Spleen (tissue), 11 donors: Measurements from ENCODE around the gene EVI5. TPM values are rescaled to one million over a fixed set of nuclear protein-coding genes. Genes with fewer than 3 reads are reported as not detected.
A peak's percentile ranks its signal among the peaks of the same experiment; 100 is the strongest.

Source experiments
- DNase-seq: peaks from one replicate; pipeline ENCODE4 v3.0.0-alpha.2; 2020
- H3K27ac ChIP-seq, 8 donors: fragments of 200-600 bp; sonication (generic) in 7 of 8; 1 replicate in 4 of 8; 2 replicates in 4 of 8; pipeline versions ENCODE4 v1.5.0 to v1.8.0; 2016 to 2021; ENCODE audit warnings: inconsistent platforms in 4 of 8, mild to moderate bottlenecking in 4 of 8, moderate library complexity in 1 of 8
- H3K27me3 ChIP-seq, 7 donors: fragments of 200-600 bp; sonication (generic) in 6 of 7; replicated peaks in 1 of 7; 1 replicate in 4 of 7; 2 replicates in 3 of 7; pipeline versions ENCODE4 v1.5.0 to v1.8.0; 2016 to 2021; ENCODE audit warnings: inconsistent platforms in 3 of 7, mild to moderate bottlenecking in 1 of 7
- H3K36me3 ChIP-seq, 6 donors: fragments of 200-600 bp; sonication (generic) in 5 of 6; 1 replicate in 4 of 6; 2 replicates in 2 of 6; pipeline versions ENCODE4 v1.5.0 to v1.8.0; 2016 to 2021; ENCODE audit warnings: inconsistent platforms in 2 of 6
- H3K4me1 ChIP-seq, 6 donors: fragments of 200-600 bp; sonication (generic) in 5 of 6; 1 replicate in 3 of 6; 2 replicates in 3 of 6; pipeline versions ENCODE4 v1.5.0 to v1.8.0; 2016 to 2021; ENCODE audit warnings: inconsistent platforms in 3 of 6
- H3K4me3 ChIP-seq, 8 donors: fragments of 200-600 bp; sonication (generic) in 7 of 8; 1 replicate in 4 of 8; 2 replicates in 4 of 8; pipeline versions ENCODE4 v1.5.0 to v1.8.0; 2016 to 2021; ENCODE audit warnings: inconsistent platforms in 4 of 8, mild to moderate bottlenecking in 4 of 8, moderate library complexity in 2 of 8
- H3K9me3 ChIP-seq, 8 donors: fragments of 200-600 bp; sonication (generic) in 7 of 8; 1 replicate in 4 of 8; 2 replicates in 4 of 8; pipeline versions ENCODE4 v1.5.0 to v1.8.0; 2016 to 2021; ENCODE audit warnings: inconsistent platforms in 4 of 8
- POLR2A ChIP-seq, 3 donors: fragments of 450-650 bp; IDR thresholded peaks; one replicate each; pipeline ENCODE4 v1.5.1; 2017; ENCODE audit warnings: antibody characterized with exemption in 3 of 3, mild to moderate bottlenecking in 1 of 3
- POLR2AphosphoS5 ChIP-seq, 3 donors: sonication (generic); formaldehyde crosslinking; IDR thresholded peaks; one replicate each; pipeline ENCODE4 v1.5.1; 2017; ENCODE audit warnings: antibody characterized with exemption in 3 of 3
- WGBS, 5 donors: extraction: QIAGEN DNeasy Blood & Tissue Kit in 3 of 5; methylation state at CpG; one replicate each; pipeline versions ENCODE4 v1.1.5 to v1.1.7; 2013 to 2018; 5-methylcytosine and 5-hydroxymethylcytosine counted together
- intact Hi-C: fragments of 100-400 bp; cut with DNase I; formaldehyde crosslinking; loops from one replicate; pipeline ENCODE4 v1.15.0; 2023; ENCODE audit warnings: low total_unique reads
- polyA plus RNA-seq, 3 donors: library from polyadenylated mRNA; stranded (reverse); fragments of 200-250 nt; gene quantifications; one replicate each; pipeline ENCODE4 v1.2.1, GENCODE V29; 2013
- total RNA-seq, 7 donors: library from RNA; depleted of rRNA in 3 of 7; stranded (reverse); fragments of >200 nt in 3 of 7; fragmentation: NEBNext Ultra II Directional in 4 of 7; extraction: Animal tissue kit (Norgen Biotek cat#: 25700) in 4 of 7; gene quantifications; one replicate each; pipeline versions ENCODE4 v1.1.0 to v1.2.1, GENCODE V29; 2016 to 2021
- TF ChIP-seq, protein P1 (sequence below), 11 experiments: fragments of 200-600 bp in 7 of 11; fragments of 450-650 bp in 4 of 11; sonication (generic) in 4 of 11; IDR thresholded peaks in 8 of 11; conservative IDR thresholded peaks in 3 of 11; 1 replicate in 7 of 11; 2 replicates in 4 of 11; pipeline versions ENCODE4 v1.4.0 to v1.8.0; 2016 to 2021; ENCODE audit warnings: antibody characterized with exemption in 11 of 11, inconsistent platforms in 4 of 11, mild to moderate bottlenecking in 1 of 11
- donor health status: healthy with polysubstance abuse.
- donor health status: DM: no; HTN: no; CAD: no; lungs with moderate emphysema.
- donor health status: DM: no; HTN: no; CAD: no.
- donor health status: Bipolar disorder and iron deficiency.
- donor health status: healthy.
- donor health status: DM: no; HTN: no; CAD: no.
- donor health status: DM: yes; HTN: yes; CAD: no.

Gene EVI5
- total and polyA plus RNA-seq, 10 donors = 1.7 to 38.3 (median 27.0) TPM

DNA sequence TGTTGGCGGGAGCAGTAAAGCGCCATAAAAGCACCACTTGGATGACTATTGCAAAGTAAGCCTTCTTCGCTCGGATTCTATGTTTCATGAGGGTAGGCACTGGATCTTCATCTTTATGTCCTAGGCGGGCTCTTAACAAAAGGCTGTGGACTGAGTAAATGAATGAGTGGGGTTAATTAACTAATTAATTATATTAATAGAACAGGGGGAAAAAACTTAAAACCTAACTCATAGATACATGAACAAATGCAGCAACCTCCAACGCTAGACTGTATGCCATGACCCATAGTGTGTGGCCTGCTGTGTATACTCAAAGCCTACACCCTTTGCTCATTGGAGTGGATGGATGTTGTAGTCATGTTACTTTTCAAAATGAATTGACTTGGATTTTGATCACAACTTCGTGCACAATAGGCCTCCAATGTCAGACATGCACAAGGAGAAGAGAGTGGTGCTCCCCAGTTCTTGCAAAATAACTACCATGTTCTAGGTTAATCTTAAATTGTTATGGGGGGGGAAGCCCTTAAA, 297.8 kb downstream of the EVI5 start:
- Histone ChIP-seq H3K9me3 (no peaks in the 10 kb centered on the region), H3K27me3 (peaks cover 0 to 76% (median 46%) of the 10 kb centered on the region in 7 donors), H3K4me1 (peaks cover 29 to 62% (median 55%) of the 10 kb centered on the region in 6 donors), H3K36me3 (no peaks in the 10 kb centered on the region), H3K27ac (peak overlapping the region in 7 of 8 donors; percentile 81 to 94 (median 88)), H3K4me3 (peak overlapping the region; percentile 59 to 83 (median 74))
- 42 to 65% (median 48%) methylated on average over 7 of the region's 7 CpGs for WGBS, 5 donors
- TF ChIP-seq POLR2AphosphoS5 (IDR thresholded peaks at IDR 0.05) = no peak
- TF ChIP-seq, protein P1, sequence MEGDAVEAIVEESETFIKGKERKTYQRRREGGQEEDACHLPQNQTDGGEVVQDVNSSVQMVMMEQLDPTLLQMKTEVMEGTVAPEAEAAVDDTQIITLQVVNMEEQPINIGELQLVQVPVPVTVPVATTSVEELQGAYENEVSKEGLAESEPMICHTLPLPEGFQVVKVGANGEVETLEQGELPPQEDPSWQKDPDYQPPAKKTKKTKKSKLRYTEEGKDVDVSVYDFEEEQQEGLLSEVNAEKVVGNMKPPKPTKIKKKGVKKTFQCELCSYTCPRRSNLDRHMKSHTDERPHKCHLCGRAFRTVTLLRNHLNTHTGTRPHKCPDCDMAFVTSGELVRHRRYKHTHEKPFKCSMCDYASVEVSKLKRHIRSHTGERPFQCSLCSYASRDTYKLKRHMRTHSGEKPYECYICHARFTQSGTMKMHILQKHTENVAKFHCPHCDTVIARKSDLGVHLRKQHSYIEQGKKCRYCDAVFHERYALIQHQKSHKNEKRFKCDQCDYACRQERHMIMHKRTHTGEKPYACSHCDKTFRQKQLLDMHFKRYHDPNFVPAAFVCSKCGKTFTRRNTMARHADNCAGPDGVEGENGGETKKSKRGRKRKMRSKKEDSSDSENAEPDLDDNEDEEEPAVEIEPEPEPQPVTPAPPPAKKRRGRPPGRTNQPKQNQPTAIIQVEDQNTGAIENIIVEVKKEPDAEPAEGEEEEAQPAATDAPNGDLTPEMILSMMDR (IDR thresholded peaks at IDR 0.05 in 8 of 11, conservative IDR thresholded peaks at IDR 0.05 in 3 of 11) = no peak
- TF ChIP-seq POLR2A (IDR thresholded peaks at IDR 0.05) = no peak
- intact Hi-C loops = no loop called here
- DNase-seq = no peak

DNA sequence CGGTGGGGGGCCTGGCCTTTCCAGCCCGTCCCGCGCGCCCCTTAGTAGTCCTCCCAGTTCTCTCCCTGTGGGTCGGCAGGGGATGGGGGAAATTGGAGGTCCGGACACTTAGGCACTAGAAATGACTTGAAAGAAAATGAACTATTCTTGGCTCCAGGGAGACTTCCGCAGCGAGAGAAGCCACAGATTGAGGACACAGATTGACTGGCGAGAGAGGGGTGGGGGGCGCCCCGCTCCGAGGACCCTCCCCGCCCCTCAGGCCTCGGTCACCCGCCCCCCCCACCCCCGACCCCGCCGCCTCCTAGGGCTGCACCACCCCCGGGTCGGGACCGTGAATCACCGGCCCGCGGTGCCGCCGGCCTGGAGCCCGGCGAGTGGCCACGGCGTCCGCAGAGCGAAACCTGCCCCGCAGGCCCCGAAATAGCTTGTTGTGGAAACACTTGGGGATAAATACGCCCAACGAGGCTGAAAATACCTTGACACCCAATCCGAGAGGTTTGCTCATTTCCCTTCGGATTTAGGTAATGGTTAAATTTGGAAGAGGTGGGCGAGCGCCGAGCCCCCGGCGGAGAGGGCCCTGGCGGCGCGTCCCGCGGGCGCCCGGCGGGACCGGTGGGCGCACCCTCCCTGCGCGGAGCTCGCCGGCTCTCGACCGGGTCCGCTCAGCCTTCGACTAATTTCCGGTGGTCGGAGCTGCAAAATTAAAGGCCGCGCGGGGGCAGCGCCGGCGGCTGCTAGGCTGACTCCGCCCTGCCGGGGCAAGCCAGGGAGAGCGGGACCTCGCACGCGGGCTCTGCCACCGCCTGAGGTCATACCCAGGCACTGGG, 298.4 kb downstream of the EVI5 start, which contains the start of gene GFI1:
Gene GFI1 (minus strand): TSS at position 675 of the 827 bp plus-strand sequence. CDS start 3,438 bp downstream, outside the sequence.
- TF ChIP-seq POLR2AphosphoS5 (IDR thresholded peaks at IDR 0.05) = peak in 2 of 3 donors; percentile 48 to 67
- TF ChIP-seq, protein P1 (IDR thresholded peaks at IDR 0.05 in 8 of 11, conservative IDR thresholded peaks at IDR 0.05 in 3 of 11) = no peak
- H3K4me1 ChIP-seq = peaks cover 31 to 69% (median 60%) of the 10 kb centered on the region in 6 donors
- H3K36me3 ChIP-seq = peaks cover 0 to under 1% (median 0%) of the 10 kb centered on the region in 6 donors
- H3K9me3 ChIP-seq = no peaks in the 10 kb centered on the region
- WGBS, 5 donors = 0 to 1% (median 1%) methylated on average over 40 to 76 of the region's 77 CpGs
- peak; percentile 91 for DNase-seq
- peak within 1 kb of the TSS; percentile 59 to 83 (median 74) for H3K4me3 ChIP-seq
- peak within 1 kb of the TSS; percentile 32 to 94 (median 86) for H3K27ac ChIP-seq
- intact Hi-C loops = no loop called here
- peaks cover 0 to 82% (median 52%) of the 10 kb centered on the region in 7 donors for H3K27me3 ChIP-seq

DNA sequence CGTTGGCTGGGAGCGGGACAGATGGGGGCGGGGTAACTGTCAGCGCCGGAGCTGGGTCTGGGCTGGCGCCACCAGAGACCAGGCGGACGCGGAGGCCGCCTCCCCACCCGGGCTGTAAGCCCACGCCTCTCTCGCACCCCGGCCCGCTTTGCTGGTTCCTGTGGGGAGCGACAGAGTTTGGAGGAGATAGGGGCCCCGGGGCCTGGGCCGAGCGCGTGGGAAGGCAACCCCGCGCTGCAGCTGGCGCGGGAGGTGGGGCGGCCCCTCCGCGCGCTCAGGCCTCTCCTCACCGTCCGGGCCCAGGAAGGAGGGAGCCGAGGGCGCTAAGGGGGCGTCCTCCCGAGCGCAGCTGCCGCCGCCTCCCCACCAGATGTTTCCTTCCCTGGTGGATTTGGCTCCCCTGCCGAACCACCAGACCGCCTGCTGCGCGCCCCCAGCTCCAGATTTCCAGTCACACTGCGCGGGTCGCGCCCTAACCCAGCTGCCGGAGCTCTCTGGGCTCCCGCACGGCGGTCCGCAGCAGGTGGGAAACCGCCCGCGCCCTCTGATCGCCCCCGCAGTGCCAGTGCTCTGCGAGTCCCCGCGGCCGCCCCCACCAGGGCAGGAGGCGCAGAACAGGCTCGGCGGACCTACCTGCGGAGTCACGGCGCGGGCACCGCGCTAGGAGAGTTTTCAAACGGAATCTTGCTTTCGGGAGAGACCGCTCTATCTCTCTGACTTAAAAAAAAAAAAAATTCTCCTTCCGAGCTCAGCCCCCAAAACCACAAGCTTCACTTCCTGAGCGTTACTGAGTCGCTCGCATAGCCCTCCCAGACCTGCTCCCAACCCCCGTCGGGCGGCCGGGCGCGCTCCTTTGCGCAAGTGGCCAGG, 299.3 kb downstream of the EVI5 start:
- WGBS, 5 donors = 0 to 1% (median 1%) methylated on average over 48 to 82 of the region's 82 CpGs

More for the DNA sequence above, 299.3 kb downstream of the EVI5 start:
- Histone ChIP-seq H3K9me3 (no peaks in the 10 kb centered on the region), H3K27ac (peak overlapping the region; percentile 32 to 94 (median 86)), H3K36me3 (peaks cover 0 to 9% (median 0%) of the 10 kb centered on the region in 6 donors), H3K27me3 (peaks cover 0 to 91% (median 60%) of the 10 kb centered on the region in 7 donors), H3K4me3 (peak overlapping the region; percentile 59 to 83 (median 74)), H3K4me1 (peaks cover 32 to 78% (median 68%) of the 10 kb centered on the region in 6 donors)
- DNase-seq = peak; percentile 96
- TF ChIP-seq, protein P1 (IDR thresholded peaks at IDR 0.05 in 8 of 11, conservative IDR thresholded peaks at IDR 0.05 in 3 of 11) = peak in 10 of 11 experiments; percentile 5 to 66 (median 41)
- no peak for TF ChIP-seq POLR2A (IDR thresholded peaks at IDR 0.05)
- peak; percentile 56 to 80 (median 62) for TF ChIP-seq POLR2AphosphoS5 (IDR thresholded peaks at IDR 0.05)
- intact Hi-C loops = no loop called here
